Gastrocnemius medialis (tissue), 4 donors: ENCODE results near the gene UTY. TPM values are rescaled to one million over a fixed set of nuclear protein-coding genes. Genes with fewer than 3 reads are reported as not detected.
"Not testable (repeated sequence)": the region's sequence is repeated elsewhere in the genome, so short reads cannot be mapped to it uniquely, and the experiment has no call there.

ENCODE experiments used
- ATAC-seq, 2 donors: fragments of 150-250 bp; one replicate each; pipeline ENCODE4 v1.9.1; 2016
- DNase-seq, 2 donors: peaks; one replicate each; pipeline ENCODE4 v3.0.0-alpha.2; 2019
- H3K27ac ChIP-seq, 4 donors: fragments of 200-600 bp; sonication (generic); 1 replicate in 1 of 4; 2 replicates in 3 of 4; pipeline ENCODE4 v1.5.1; 2016 to 2018; ENCODE audit warnings: mild to moderate bottlenecking in 2 of 4, moderate library complexity in 1 of 4
- H3K27me3 ChIP-seq, 3 donors: fragments of 200-600 bp; sonication (generic) in 2 of 3; 1 replicate in 1 of 3; 2 replicates in 2 of 3; pipeline versions ENCODE4 v1.5.1 to v1.6.0; 2016 to 2019; ENCODE audit warnings: mild to moderate bottlenecking in 1 of 3, moderate library complexity in 1 of 3
- H3K36me3 ChIP-seq, 2 donors: fragments of 200-600 bp; sonication (generic) in 1 of 2; one replicate each; pipeline ENCODE4 v1.5.1; 2017 to 2018
- H3K4me1 ChIP-seq, 2 donors: fragments of 200-600 bp; sonication (generic) in 1 of 2; one replicate each; pipeline ENCODE4 v1.5.1; 2016 to 2017; ENCODE audit warnings: mild to moderate bottlenecking in 2 of 2
- H3K4me3 ChIP-seq, 4 donors: fragments of 200-600 bp; sonication (generic) in 3 of 4; 1 replicate in 1 of 4; 2 replicates in 3 of 4; pipeline ENCODE4 v1.5.1; 2016 to 2019; ENCODE audit warnings: mild to moderate bottlenecking in 2 of 4
- H3K9me3 ChIP-seq, 3 donors: fragments of 200-600 bp; sonication (generic) in 2 of 3; 1 replicate in 1 of 3; 2 replicates in 2 of 3; pipeline ENCODE4 v1.5.1; 2016 to 2019
- CTCF ChIP-seq, 5 experiments: fragments of 450-650 bp in 3 of 5; fragments of 200-600 bp in 2 of 5; sonication (generic) in 2 of 5; IDR thresholded peaks in 4 of 5; conservative IDR thresholded peaks in 1 of 5; 1 replicate in 4 of 5; 2 replicates in 1 of 5; pipeline ENCODE4 v1.5.1; 2016 to 2019; ENCODE audit warnings: antibody characterized with exemption in 5 of 5, mild to moderate bottlenecking in 3 of 5, moderate library complexity in 3 of 5
- POLR2A ChIP-seq, 2 donors: fragments of 450-650 bp; IDR thresholded peaks; one replicate each; pipeline ENCODE4 v1.6.1; 2017; ENCODE audit warnings: antibody characterized with exemption in 2 of 2, mild to moderate bottlenecking in 2 of 2, moderate library complexity in 2 of 2
- in situ Hi-C, 4 donors: fragments of 200-750 bp; cut with MboI; loops; one replicate each; pipeline versions ENCODE4 v1.15.0 to v1.8.0; 2017; ENCODE audit warnings: low sequenced_read_pairs in 4 of 4
- intact Hi-C: fragments of 100-400 bp; cut with DNase I; formaldehyde crosslinking; loops from one replicate; pipeline ENCODE4 v1.15.1; 2023; ENCODE audit warnings: low total_unique reads
- total RNA-seq, 4 donors: library from RNA; depleted of rRNA; stranded (reverse); fragments of >200 nt; gene quantifications; one replicate each; pipeline versions ENCODE4 v1.1.0 to v1.2.3, GENCODE V29; 2016

The UTY gene
- total RNA-seq, 4 donors from 2014 or later = 17.2 to 39.4 TPM; not detected in 2

- in situ Hi-C loops = no loop called here
- no peak overlapping the region for H3K4me3 ChIP-seq
- no peaks in the 10 kb centered on the region for H3K9me3 ChIP-seq
- H3K36me3 ChIP-seq = no peaks in the 10 kb centered on the region
- no peaks in the 10 kb centered on the region for H3K27me3 ChIP-seq
- ATAC-seq (no peak), DNase-seq (no peak)
- TF ChIP-seq POLR2A (IDR thresholded peaks at IDR 0.05) (no peak), CTCF (IDR thresholded peaks at IDR 0.05 in 4 of 5, conservative IDR thresholded peaks at IDR 0.05 in 1 of 5) (no peak)
- H3K4me1 ChIP-seq = no peaks in the 10 kb centered on the region
- intact Hi-C loops = no loop called here
- H3K27ac ChIP-seq = no peak overlapping the region
Observed at GRCh38 chrY:13279561-13279960, 200.3 kb downstream of the UTY start.

- TF ChIP-seq POLR2A (IDR thresholded peaks at IDR 0.05) = no peak
- no peak for TF ChIP-seq CTCF (IDR thresholded peaks at IDR 0.05 in 4 of 5, conservative IDR thresholded peaks at IDR 0.05 in 1 of 5)
- intact Hi-C loops = no loop called here
- H3K4me1 ChIP-seq = no peaks in the 10 kb centered on the region
- in situ Hi-C loops = no loop called here
- H3K36me3 ChIP-seq = no peaks in the 10 kb centered on the region
- H3K27ac ChIP-seq = no peak overlapping the region
- H3K9me3 ChIP-seq = no peaks in the 10 kb centered on the region
- ATAC-seq (no peak), DNase-seq (no peak)
- no peaks in the 10 kb centered on the region for H3K27me3 ChIP-seq
- no peak overlapping the region for H3K4me3 ChIP-seq
Observed at GRCh38 chrY:13271706-13272105, 208.1 kb downstream of the UTY start.

- in situ Hi-C loops, DNase-seq, H3K4me1 ChIP-seq, H3K9me3 ChIP-seq, H3K4me3 ChIP-seq, H3K27me3 ChIP-seq, H3K27ac ChIP-seq, H3K36me3 ChIP-seq, intact Hi-C loops, ATAC-seq: not testable (repeated sequence)
Observed at GRCh38 chrY:13253941-13254440, 225.8 kb downstream of the UTY start.

- no peaks in the 10 kb centered on the region for H3K4me1 ChIP-seq
- TF ChIP-seq POLR2A (IDR thresholded peaks at IDR 0.05) (no peak), CTCF (IDR thresholded peaks at IDR 0.05 in 4 of 5, conservative IDR thresholded peaks at IDR 0.05 in 1 of 5) (no peak)
- no peak overlapping the region for H3K4me3 ChIP-seq
- H3K9me3 ChIP-seq = no peaks in the 10 kb centered on the region
- no peak for ATAC-seq
- H3K27me3 ChIP-seq = no peaks in the 10 kb centered on the region
- intact Hi-C loops = no loop called here
- no peak for DNase-seq
- H3K36me3 ChIP-seq = no peaks in the 10 kb centered on the region
- H3K27ac ChIP-seq = no peak overlapping the region
- in situ Hi-C loops = no loop called here
Observed at GRCh38 chrY:13250421-13250820, 229.4 kb downstream of the UTY start.

- intact Hi-C loops = no loop called here
- no peaks in the 10 kb centered on the region for H3K4me1 ChIP-seq
- no peak for ATAC-seq
- H3K4me3 ChIP-seq = no peak overlapping the region
- no peak for DNase-seq
- TF ChIP-seq POLR2A (IDR thresholded peaks at IDR 0.05) (no peak), CTCF (IDR thresholded peaks at IDR 0.05 in 4 of 5, conservative IDR thresholded peaks at IDR 0.05 in 1 of 5) (no peak)
- no peaks in the 10 kb centered on the region for H3K27me3 ChIP-seq
- H3K36me3 ChIP-seq = no peaks in the 10 kb centered on the region
- in situ Hi-C loops = no loop called here
- no peak overlapping the region for H3K27ac ChIP-seq
- H3K9me3 ChIP-seq = no peaks in the 10 kb centered on the region
Observed at GRCh38 chrY:13243716-13244115, 236.1 kb downstream of the UTY start.
